H9 (cell line): ENCODE data around the gene COMT. TPM values are rescaled to one million over a fixed set of nuclear protein-coding genes. Genes with fewer than 3 reads are reported as not detected.

ENCODE experiments used
- DNase-seq: peaks from one replicate; pipeline ENCODE4 v3.0.0-alpha.2; 2017
- H2AFZ ChIP-seq: one replicate; pipeline ENCODE4 v1.6.1; 2013; ENCODE audit warnings: mild to moderate bottlenecking, low read length, control low read depth, moderate library complexity
- H2AK5ac ChIP-seq: 2 replicates; pipeline ENCODE4 v1.6.1; 2013; ENCODE audit warnings: low read length, control low read depth, mixed read lengths; ENCODE audit not compliant: insufficient read length
- H2BK120ac ChIP-seq: one replicate; pipeline ENCODE4 v1.6.1; 2013; ENCODE audit warnings: low read depth, mild to moderate bottlenecking, low read length, control low read depth, inconsistent platforms; ENCODE audit not compliant: poor library complexity, severe bottlenecking
- H2BK12ac ChIP-seq: 2 replicates; pipeline ENCODE4 v1.6.1; 2013; ENCODE audit warnings: low read length, control low read depth, mixed read lengths, low read depth; ENCODE audit not compliant: insufficient read length
- H2BK15ac ChIP-seq: 2 replicates; pipeline ENCODE4 v1.6.1; 2013; ENCODE audit warnings: low read depth, low read length, control low read depth
- H2BK20ac ChIP-seq: one replicate; pipeline ENCODE4 v1.6.1; 2013; ENCODE audit warnings: low read depth, mild to moderate bottlenecking, low read length, control low read depth, inconsistent platforms; ENCODE audit not compliant: poor library complexity, severe bottlenecking
- H2BK5ac ChIP-seq: 2 replicates; pipeline ENCODE4 v1.6.1; 2013; ENCODE audit warnings: low read length, control low read depth, mixed read lengths; ENCODE audit not compliant: insufficient read length
- H3K14ac ChIP-seq: 2 replicates; pipeline ENCODE4 v1.6.1; 2013; ENCODE audit warnings: low read length, control low read depth; ENCODE audit not compliant: insufficient read depth
- H3K18ac ChIP-seq: 2 replicates; pipeline ENCODE4 v1.6.1; 2013; ENCODE audit warnings: low read depth, mild to moderate bottlenecking, mixed read lengths, low read length, control low read depth; ENCODE audit not compliant: insufficient read length
- H3K23ac ChIP-seq: 2 replicates; pipeline ENCODE4 v1.6.1; 2013; ENCODE audit warnings: low read length, control low read depth, mixed read lengths, low read depth; ENCODE audit not compliant: insufficient read length
- H3K23me2 ChIP-seq: 2 replicates; pipeline ENCODE4 v1.6.1; 2013; ENCODE audit warnings: low read depth, mild to moderate bottlenecking, mixed read lengths, low read length, control low read depth; ENCODE audit not compliant: insufficient read length, poor library complexity, severe bottlenecking
- H3K27ac ChIP-seq: 2 replicates; pipeline ENCODE4 v1.5.1; 2013; ENCODE audit warnings: low read length, control low read depth, mixed read lengths, low read depth; ENCODE audit not compliant: insufficient read length
- H3K27me3 ChIP-seq: 2 replicates; pipeline ENCODE4 v1.6.1; 2013; ENCODE audit warnings: low read length, control low read depth, inconsistent platforms; ENCODE audit not compliant: insufficient read depth
- H3K4ac ChIP-seq: 2 replicates; pipeline ENCODE4 v1.6.1; 2013; ENCODE audit warnings: low read depth, mild to moderate bottlenecking, control low read depth, inconsistent platforms, low read length, moderate library complexity
- H3K4me1 ChIP-seq: 2 replicates; pipeline ENCODE4 v1.6.1; 2013; ENCODE audit warnings: low read length, control low read depth, inconsistent platforms; ENCODE audit not compliant: insufficient read depth
- H3K4me2 ChIP-seq: 2 replicates; pipeline ENCODE4 v1.6.1; 2013; ENCODE audit warnings: low read length, control low read depth, mixed read lengths; ENCODE audit not compliant: insufficient read length, insufficient read depth
- H3K56ac ChIP-seq: 2 replicates; pipeline ENCODE4 v1.6.1; 2013; ENCODE audit warnings: low read depth, mild to moderate bottlenecking, mixed read lengths, low read length, control low read depth; ENCODE audit not compliant: insufficient read length
- H3K79me1 ChIP-seq: 2 replicates; pipeline ENCODE4 v1.6.1; 2013; ENCODE audit warnings: low read depth, mild to moderate bottlenecking, moderate library complexity, low read length, control low read depth, inconsistent platforms; ENCODE audit not compliant: insufficient read depth, poor library complexity, severe bottlenecking
- H3K79me2 ChIP-seq: 2 replicates; pipeline ENCODE4 v1.6.1; 2013; ENCODE audit warnings: low read length, control low read depth, inconsistent platforms; ENCODE audit not compliant: insufficient read depth
- H3K9ac ChIP-seq: 2 replicates; pipeline ENCODE4 v1.6.1; 2013; ENCODE audit warnings: low read length, control low read depth, mixed read lengths; ENCODE audit not compliant: insufficient read length; ENCODE audit errors: extremely low read depth
- H3K9me3 ChIP-seq: one replicate; pipeline ENCODE4 v1.6.1; 2013; ENCODE audit warnings: low read depth, low read length, inconsistent platforms; ENCODE audit not compliant: control insufficient read depth
- H3T11ph ChIP-seq: one replicate; pipeline ENCODE4 v1.6.1; 2013; ENCODE audit warnings: mild to moderate bottlenecking, low read length, control low read depth, inconsistent platforms
- H4K20me1 ChIP-seq: one replicate; pipeline ENCODE4 v1.6.1; 2013; ENCODE audit not compliant: control insufficient read depth, insufficient read length, insufficient read depth
- H4K5ac ChIP-seq: 2 replicates; pipeline ENCODE4 v1.6.1; 2013; ENCODE audit warnings: low read depth, mild to moderate bottlenecking, mixed read lengths, low read length, control low read depth; ENCODE audit not compliant: insufficient read length
- H4K8ac ChIP-seq: replicated peaks from 2 replicates; pipeline ENCODE4 v1.6.1; 2013; ENCODE audit warnings: low read length, control low read depth, mixed read lengths, low read depth; ENCODE audit not compliant: insufficient read length
- H4K91ac ChIP-seq: 2 replicates; pipeline ENCODE4 v1.6.1; 2013; ENCODE audit warnings: low read depth, mild to moderate bottlenecking, moderate library complexity, mixed read lengths, low read length, control low read depth; ENCODE audit not compliant: insufficient read length
- H3K27ac Mint-ChIP-seq, 3 experiments: 2 replicates in 2 of 3; 3 replicates in 1 of 3; pipeline ENCODE4 v1.8.0; 2020 to 2021; ENCODE audit warnings: mixed read lengths in 3 of 3, mild to moderate bottlenecking in 1 of 3, moderate library complexity in 1 of 3
- H3K27me3 Mint-ChIP-seq: 2 replicates; pipeline ENCODE4 v1.8.0; 2021; ENCODE audit warnings: low read depth, mild to moderate bottlenecking, moderate library complexity, mixed read lengths
- H3K36me3 Mint-ChIP-seq, 3 experiments: 2 replicates in 2 of 3; 3 replicates in 1 of 3; pipeline ENCODE4 v1.8.0; 2020 to 2021; ENCODE audit warnings: low read depth in 3 of 3, mixed read lengths in 3 of 3; ENCODE audit not compliant: insufficient read depth in 1 of 3
- H3K4me1 Mint-ChIP-seq, 2 experiments: 2 replicates each; pipeline ENCODE4 v1.8.0; 2020; ENCODE audit warnings: mixed read lengths in 2 of 2
- H3K4me3 Mint-ChIP-seq, 2 experiments: 2 replicates in 1 of 2; 3 replicates in 1 of 2; pipeline ENCODE4 v1.8.0; 2020 to 2021; ENCODE audit warnings: mild to moderate bottlenecking in 2 of 2, mixed read lengths in 2 of 2, moderate library complexity in 1 of 2
- H3K9me3 Mint-ChIP-seq, 2 experiments: 2 replicates in 1 of 2; 3 replicates in 1 of 2; pipeline ENCODE4 v1.8.0; 2020; ENCODE audit warnings: mild to moderate bottlenecking in 2 of 2, mixed read lengths in 2 of 2, moderate library complexity in 1 of 2
- CTCF ChIP-seq: fragments of 200-600 bp; sonication (generic); conservative IDR thresholded peaks from 3 replicates; pipeline ENCODE4 v1.8.0; 2021; ENCODE audit warnings: antibody characterized with exemption, mild to moderate bottlenecking
- WGBS: extraction: QIAGEN DNeasy Blood & Tissue Kit; methylation state at CpG from one replicate; pipeline ENCODE4 v1.1.7; 2013; ENCODE audit warnings: missing lambda C conversion rate, low lambda C conversion rate, mixed read lengths; ENCODE audit not compliant: insufficient read length; ENCODE audit errors: extremely low coverage; 5-methylcytosine and 5-hydroxymethylcytosine counted together
- total RNA-seq: library from RNA; stranded (reverse); gene quantifications from 2 replicates; pipeline ENCODE4 v1.2.1, GENCODE V29; 2021

COMT gene
- total RNA-seq, 1 experiment from 2014 or later, result 42.2 TPM

- TF ChIP-seq CTCF, result no peak
- H2BK15ac ChIP-seq, result no peak overlapping the region
- H2AFZ ChIP-seq, result no peak overlapping the region
- H3K27me3 Mint-ChIP-seq, result peaks cover 44% of the 10 kb centered on the region
- no peak overlapping the region for H2BK120ac ChIP-seq
- H3K27ac ChIP-seq, result no peak overlapping the region
- H2BK20ac ChIP-seq, result no peak overlapping the region
- H4K20me1 ChIP-seq, result no peaks in the 10 kb centered on the region
- no peak overlapping the region for H4K5ac ChIP-seq
- H3K27me3 ChIP-seq, result peaks cover 25% of the 10 kb centered on the region
- DNase-seq, result no peak
- H3K4me2 ChIP-seq, result no peak overlapping the region
- H3K27ac Mint-ChIP-seq, result no peak overlapping the region; a peak in 1 of 7 replicates
- H3K36me3 Mint-ChIP-seq, result peaks cover 0 to 2% (median 0%) of the 10 kb centered on the region in 3 experiments; a peak in 3 of 7 replicates
- no peak overlapping the region for H3K9ac ChIP-seq
- H3K14ac ChIP-seq, result no peak overlapping the region
- H2BK5ac ChIP-seq, result no peak overlapping the region
- no peaks in the 10 kb centered on the region for H3K9me3 ChIP-seq
- H3T11ph ChIP-seq, result no peak overlapping the region
- no peak overlapping the region for H3K56ac ChIP-seq
- H3K4me3 Mint-ChIP-seq, result peak overlapping the region; percentile 48 to 70; a peak in 3 of 5 replicates
- H4K8ac ChIP-seq, result no peak overlapping the region
- H3K18ac ChIP-seq, result no peak overlapping the region
- no peaks in the 10 kb centered on the region for H3K4me1 ChIP-seq
- no peaks in the 10 kb centered on the region for H3K79me1 ChIP-seq
- no peak overlapping the region for H2BK12ac ChIP-seq
- no CpG with 5 or more reads among the region's 5 CpGs for WGBS
- no peak overlapping the region for H3K23ac ChIP-seq
- no peak overlapping the region for H2AK5ac ChIP-seq
- no peak overlapping the region for H4K91ac ChIP-seq
- peaks cover 8% of the 10 kb centered on the region for H3K23me2 ChIP-seq
- H3K4me1 Mint-ChIP-seq, result peaks cover 3 to 5% of the 10 kb centered on the region in 2 experiments
- no peak overlapping the region for H3K4ac ChIP-seq
- no peaks in the 10 kb centered on the region for H3K79me2 ChIP-seq
- no peaks in the 10 kb centered on the region for H3K9me3 Mint-ChIP-seq
These were observed 73.1 kb downstream of the COMT start for GRCh38 chr22:20014526-20015186.
